Iris pigment epithelial cell (primary cell): Measurements from ENCODE around the gene ZNF226.
"Not testable (repeated sequence)": the region's sequence is repeated elsewhere in the genome, so short reads cannot be mapped to it uniquely, and the experiment has no call there.

Experiments
- DNase-seq: peaks from one replicate; pipeline ENCODE4 v3.0.0-alpha.2; 2011; ENCODE audit warnings: low read depth

Gene ZNF226

DNA sequence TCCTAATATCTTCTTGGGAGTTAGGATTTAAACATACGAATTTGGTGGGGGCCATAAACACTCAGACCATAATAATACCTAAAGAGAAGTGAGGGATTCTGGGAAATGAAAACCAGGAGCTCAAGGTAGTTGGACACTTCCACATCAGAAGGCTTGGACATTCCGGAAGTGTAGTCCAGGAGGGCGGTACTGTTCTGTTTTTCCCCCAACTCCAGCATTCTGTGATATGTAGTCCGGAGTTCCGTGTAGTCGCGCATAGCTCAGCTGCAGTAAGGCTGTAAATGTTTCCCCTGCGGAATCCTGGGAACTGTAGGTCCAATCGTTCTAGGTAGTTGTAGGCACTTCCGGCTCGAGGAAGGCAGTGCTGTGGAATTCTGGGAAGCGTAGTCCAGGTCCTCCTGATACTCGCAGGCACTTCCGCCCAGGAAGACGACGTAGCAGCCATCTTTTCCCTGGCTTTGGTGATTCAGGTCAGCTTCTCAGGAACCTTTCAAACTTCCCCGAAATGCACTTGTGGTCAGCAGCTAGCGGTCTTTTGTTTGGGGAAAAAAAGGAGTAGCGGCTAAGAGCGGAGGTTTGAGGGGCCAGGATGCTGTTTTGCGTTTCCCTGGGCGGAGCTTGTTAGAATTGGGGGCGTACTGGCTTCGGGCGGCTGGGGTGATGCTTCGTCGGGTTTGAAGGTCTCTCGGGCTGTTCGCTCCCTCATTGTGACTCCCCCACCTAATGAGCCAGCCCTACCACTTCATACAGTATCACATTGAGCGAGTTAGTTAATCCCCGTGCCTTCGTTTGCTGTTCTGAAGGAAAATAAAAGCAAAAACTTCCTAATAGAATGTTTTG, at the start of gene ZNF226:
Gene ZNF226, plus strand, starts transcription at position 428 of the 840 bp plus-strand sequence. CDS start 4,981 bp downstream, outside the sequence.
- peak; percentile 100 for DNase-seq

DNA sequence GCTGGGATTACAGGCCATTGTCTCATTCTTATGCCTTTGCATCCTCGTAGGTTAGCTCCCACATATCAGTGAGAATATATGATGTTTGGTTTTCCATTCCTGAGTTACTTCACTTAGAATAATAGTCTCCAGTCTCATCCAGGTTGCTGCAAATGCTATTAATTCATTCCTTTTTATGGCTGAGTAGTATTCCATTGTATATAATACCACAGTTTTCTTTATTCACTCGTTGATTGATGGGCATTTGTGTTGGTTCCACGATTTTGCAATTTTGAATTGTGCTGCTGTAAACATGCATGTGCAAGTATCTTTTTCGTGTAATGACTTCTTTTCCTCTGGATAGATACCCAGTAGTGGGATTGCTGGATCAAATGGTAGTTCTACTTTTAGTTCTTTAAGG, 43.7 kb upstream of the ZNF226 start:
- not testable (repeated sequence) for DNase-seq

DNA sequence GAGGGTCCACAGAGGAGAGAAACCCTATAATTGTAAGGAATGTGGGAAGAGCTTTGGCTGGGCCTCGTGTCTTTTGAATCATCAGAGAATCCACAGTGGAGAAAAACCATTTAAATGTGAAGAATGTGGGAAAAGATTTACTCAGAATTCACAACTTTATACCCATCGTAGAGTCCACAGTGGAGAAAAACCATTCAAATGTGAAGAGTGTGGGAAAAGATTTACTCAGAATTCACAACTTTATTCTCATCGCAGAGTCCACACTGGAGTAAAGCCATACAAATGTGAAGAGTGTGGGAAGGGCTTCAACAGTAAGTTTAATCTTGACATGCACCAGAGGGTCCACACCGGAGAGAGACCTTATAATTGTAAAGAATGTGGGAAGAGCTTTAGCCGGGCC, 32.9 kb upstream of the ZNF226 start:
- DNase-seq: no peak

DNA sequence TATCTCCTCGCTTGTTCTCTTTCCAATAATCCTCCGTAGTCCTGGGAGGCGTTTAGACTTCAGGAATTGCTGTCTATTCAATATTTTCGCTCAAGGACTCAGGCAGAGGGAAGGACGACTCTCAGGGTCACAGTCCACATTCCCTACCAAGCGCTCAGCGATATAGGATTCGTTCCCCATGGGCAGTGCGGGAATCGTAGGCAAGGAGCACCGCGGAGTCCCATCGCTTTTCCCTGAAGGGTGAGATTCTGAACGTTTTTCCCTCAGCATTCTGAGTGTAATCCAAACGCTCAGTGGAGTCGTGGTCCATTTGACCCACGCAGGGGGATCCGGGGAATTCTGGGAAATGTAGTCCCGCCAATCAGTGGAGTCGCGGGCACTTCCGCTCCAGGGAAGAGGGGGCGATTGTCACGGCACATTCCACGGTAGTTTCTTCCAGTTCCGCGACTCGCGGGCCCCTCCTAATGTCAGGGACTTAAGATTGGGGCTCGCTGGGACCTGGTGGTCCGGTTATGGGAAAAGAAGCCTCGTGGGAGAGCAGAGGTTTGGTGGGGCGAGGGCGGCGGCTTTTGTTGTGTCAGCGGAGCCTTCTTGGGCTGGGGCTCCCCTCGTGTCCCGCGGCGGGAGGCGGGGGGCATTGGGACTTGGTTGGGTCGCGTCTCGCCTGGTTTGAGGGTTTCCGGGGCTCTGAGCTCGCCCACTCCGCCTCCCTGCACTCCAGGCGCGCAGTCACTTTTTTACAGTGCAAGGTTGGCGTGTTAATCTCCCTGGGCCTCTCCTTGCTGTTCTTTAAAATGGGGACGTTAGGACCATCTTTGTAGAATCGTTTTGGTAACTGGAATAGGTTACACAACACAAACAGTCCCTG, 23.5 kb upstream of the ZNF226 start, which contains the start of gene ZNF234:
Gene ZNF234, plus strand, starts transcription at position 364 of the 868 bp plus-strand sequence. CDS start 3,079 bp downstream, outside the sequence.
- peak; percentile 82 for DNase-seq

DNA sequence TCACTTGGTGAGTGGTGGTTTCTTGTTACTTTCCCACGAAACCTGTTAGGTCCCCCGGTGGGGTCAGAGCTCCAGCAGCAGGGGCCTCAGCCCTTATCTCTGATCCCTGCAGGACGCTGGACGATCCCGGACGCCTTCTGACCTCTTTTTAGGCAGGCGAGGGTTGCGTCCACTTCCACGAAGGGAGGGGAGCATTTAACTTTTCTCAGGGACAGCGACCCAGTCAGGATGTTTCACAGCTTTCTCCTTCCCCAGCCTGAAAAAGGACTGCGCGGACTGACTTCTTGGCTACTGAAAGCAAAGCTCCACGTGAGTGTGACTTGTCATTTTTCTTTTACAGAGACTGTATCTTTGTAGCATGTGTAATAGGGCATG, 22.9 kb upstream of the ZNF226 start:
- DNase-seq: peak; percentile 37

DNA sequence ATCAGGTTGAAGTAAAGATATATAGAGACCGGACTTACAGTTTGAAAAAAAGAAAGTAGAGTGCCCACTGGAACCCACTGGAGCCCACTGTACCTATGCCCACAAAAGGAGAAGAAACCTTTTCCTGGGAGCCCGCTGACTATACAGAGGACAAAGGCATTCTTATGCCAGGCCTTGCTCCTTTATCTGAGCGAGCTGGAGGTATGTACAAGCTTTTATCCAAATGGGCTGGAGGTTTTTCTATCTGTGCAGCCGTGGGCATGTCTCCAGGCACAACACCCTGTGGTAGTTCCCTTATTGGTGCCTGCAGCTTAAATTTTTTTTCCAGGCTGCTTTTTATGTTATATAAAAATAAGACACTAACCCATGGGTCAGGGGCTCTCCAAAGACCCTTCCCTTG, 15.1 kb upstream of the ZNF226 start:
- DNase-seq: no peak

DNA sequence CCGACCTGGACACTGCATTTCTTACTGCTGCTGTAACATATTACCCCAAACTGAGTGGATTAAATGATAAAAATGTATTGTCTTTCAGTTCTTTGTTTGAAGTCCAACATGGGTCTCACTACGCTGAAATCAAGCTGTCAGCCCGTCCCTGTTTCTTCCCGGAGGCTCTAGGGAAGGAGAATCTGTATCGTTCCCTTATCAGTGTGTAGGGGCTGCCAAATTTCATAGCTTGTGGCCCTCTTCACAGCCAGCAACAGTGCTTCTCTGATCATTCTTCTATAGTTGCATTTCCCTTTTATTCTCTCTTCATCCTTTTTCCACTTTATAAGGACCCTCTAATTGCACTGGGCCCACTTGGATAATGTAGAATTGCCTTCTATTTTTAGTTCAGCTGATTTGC, 13.4 kb upstream of the ZNF226 start:
- no peak for DNase-seq

DNA sequence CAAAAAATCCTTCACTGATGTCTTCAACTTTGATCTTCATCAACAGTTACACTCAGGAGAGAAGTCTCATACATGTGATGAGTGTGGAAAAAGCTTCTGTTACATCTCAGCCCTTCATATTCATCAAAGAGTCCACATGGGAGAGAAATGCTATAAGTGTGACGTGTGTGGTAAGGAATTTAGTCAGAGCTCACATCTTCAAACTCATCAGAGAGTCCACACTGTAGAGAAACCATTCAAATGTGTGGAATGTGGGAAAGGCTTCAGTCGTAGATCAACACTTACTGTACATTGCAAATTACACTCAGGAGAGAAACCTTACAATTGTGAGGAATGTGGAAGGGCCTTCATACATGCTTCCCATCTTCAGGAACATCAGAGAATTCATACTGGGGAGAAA, 8.4 kb upstream of the ZNF226 start:
- no peak for DNase-seq

DNA sequence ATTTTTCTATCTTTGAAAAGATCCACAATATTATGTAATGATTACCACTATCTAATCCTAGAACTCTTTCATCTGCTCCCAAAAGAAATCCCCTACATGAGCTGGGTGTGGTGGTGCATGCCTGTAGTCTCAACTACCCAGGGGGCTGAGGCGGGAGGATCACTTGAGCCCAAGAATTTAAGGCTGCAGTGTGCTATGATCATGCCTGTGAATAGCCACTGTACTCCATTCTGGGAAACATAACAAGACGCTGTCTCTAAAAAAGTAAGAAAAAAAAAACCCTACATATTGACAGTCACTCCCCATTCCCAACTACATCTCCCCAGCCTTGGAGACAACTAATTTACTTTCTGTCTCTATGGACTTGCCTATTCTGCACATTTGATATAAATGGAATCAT, 1.1 kb upstream of the ZNF226 start:
- no peak for DNase-seq

DNA sequence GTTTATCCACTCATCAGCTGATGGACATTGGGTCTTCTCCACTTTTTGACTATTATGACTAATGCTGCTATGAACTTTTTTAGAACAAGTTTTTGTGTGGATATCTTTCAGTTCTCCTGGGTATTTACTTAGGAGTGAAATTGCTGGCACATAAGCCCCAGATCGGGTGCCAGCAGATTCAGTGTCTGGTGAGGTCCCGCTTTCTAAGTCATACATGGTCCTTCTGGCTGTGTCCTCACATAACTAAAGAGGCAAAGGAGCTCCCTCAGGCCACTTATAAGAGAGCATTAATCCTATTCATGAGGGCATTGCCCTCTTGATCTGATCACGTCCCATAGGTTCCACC, 600 bp upstream of the ZNF226 start:
- DNase-seq: no peak

DNA sequence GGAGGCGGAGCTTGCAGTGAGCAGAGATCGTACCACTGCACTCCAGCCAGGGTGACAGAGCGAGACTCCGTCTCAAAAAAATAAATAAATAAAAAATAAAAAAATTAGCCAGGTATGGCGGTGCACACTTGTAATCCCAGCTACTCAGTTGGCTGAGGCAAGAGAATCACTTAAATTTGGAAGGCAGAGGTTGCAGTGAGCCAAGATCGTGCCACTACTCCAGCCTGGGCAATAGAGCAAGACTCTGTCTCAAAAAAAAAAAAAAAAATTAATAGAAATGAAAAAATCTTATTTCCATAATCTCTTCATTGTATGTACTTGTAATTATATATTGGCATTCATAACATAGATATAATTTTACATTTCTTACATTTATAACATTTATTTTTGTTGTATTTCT, 5.8 kb downstream of the ZNF226 start:
- DNase-seq: not testable (repeated sequence)

DNA sequence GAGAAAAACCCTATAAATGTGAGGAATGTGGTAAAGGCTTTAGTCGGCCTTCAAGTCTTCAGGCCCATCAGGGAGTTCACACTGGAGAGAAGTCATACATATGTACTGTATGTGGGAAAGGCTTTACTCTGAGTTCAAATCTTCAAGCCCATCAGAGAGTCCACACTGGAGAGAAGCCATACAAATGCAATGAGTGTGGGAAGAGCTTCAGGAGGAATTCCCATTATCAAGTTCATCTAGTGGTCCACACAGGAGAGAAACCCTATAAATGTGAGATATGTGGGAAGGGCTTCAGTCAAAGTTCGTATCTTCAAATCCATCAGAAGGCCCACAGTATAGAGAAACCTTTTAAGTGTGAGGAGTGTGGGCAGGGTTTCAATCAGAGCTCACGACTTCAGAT, 11.7 kb downstream of the ZNF226 start:
- DNase-seq: peak; percentile 9

DNA sequence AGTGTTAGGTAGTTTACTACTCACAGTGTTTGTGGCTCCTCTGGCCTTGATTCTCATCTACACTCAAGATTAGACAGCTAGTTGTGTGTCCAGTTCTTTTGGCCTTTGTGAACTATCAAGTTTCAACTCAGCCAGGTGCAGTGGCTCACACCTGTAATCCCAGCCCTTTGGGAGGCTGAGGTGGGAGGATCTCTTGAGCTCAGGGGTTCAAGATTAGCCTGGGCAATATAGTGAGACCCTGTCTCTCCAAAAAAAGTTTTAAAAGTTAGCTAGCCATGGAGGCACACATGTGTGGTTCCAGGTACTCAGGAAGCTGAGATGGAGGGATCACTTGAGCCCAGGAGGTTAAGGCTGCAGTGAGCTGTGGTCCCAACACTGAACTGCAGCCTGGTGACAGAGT, 16.1 kb downstream of the ZNF226 start:
- no peak for DNase-seq

DNA sequence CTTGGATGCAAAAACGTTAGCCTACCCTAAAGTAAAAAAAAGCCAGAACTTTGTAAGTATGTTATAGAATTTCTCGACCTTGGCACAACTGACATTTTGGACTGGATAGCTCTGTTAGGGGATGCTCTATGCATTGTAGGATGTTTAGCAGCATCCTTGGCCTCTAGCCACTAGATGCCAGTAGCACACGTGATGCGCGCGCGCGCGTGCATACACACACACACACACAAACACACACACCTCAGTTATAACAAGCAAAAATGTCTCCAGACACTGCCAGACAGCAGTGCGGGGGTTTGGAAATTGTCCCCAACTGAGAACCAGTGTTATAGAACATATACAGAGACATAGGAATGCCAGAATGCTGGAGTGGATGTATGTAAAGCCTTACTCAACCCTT, 17.2 kb downstream of the ZNF226 start:
- DNase-seq: no peak

DNA sequence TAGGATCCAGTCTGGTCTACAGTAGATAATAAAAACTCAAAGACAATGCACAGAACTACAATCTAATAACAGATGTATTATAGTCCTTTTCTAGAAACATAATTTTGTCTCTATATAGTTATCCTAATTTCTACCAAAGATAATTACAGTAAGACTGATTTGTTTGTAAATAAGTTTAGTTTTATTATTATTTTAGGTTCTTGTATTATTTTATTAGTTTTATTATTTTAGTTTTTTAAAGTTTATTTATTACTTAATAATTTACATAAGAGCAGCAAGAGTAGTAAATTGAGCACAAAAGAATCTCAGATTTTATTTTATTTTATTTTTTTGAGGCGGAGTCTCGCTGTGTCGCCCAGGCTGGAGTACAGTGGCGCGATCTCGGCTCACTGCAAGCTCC, 25.1 kb downstream of the ZNF226 start:
- no peak for DNase-seq

DNA sequence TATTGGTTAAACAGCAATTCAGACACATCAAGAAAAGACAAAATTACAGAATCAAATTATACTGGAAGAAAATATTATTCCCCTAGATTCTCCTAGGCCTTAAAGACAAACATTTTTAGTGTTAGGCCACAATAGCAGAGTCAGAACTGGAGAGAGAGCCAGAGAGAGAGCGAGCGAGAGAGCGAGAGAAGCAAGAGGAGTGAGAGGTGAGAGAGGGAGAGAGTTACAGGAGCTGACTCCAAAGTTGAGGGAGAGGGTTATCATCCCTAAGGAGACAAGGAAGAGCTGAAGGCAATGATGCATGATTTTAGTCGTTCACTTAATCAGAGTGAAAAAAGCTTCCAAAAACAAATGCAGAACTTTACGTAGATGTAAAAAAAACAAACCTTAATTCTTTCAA, 27.2 kb downstream of the ZNF226 start:
- no peak for DNase-seq

DNA sequence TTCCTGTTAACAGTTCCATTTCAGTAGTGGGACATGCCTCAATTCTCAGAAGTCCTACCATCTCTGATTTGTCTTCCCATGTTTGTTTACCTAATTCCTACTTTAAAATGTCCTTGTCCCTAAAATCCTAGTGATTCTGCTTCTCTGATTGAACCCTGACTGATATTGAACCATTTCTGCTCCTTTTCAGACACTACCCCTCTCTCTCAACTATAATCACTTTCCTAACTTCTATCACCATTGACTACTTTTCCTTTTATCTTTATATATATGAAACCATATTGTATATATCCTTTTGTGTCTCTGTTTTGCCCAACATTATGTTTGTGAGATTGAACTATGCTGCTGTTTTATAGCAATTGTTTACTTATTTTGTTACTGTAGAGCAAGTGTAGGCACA, 31.9 kb downstream of the ZNF226 start:
- DNase-seq: no peak

DNA sequence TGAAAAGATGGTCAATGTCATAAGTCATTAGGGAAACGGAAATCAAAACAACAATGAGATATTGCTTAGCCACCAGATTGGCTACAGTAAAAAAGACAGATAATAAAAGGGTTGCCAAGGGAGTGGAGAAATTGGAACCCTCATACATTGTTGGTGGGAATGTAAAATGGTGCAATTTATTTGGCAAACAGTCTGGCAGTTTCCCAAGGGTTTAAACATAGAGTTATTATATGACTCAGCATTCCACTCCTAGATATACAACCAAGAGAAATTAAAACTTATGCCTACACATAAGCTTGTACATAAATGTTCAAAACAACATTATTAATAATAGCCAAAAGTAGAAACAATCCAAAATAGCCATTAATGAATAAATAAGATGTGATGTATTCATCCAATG, 37.6 kb downstream of the ZNF226 start:
- DNase-seq: peak; percentile 79

DNA sequence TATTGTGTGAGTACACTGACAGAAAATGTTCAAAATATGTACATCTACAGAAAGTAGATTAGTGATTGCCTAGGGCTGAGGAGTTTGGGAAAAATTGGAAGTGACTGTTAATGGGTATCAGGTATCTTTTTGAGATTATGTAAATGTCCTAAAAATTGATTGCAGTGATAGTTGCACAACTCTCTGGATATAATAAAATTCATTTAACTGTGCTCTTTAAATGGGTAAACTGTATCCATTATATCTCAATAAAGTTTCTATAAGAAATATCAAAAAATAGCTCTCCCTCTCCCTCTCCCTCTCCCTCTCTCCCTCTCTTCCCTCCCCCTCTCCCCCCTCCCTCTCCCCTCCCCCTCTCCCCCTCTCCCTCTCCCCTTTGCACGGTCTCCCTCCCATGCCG, 38.1 kb downstream of the ZNF226 start:
- no peak for DNase-seq

DNA sequence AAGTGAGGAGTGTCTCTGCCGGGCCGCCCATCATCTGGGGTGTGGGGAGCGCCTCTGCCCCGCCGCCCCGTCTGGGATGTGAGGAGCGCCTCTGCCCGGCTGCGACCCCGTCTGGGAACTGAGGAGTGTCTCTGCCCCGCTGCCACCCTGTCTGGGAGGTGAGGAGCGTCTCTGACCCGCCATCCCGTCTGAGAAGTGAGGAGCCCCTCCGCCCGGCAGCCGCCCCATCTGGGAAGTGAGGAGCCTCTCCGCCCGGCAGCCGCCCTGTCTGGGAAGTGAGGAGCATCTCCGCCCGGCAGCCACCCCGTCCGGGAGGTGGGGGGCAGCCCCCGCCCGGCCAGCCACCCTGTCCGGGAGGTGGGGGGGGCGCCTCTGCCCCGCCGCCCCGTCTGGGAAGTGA, 39.0 kb downstream of the ZNF226 start:
- DNase-seq: not testable (repeated sequence)

DNA sequence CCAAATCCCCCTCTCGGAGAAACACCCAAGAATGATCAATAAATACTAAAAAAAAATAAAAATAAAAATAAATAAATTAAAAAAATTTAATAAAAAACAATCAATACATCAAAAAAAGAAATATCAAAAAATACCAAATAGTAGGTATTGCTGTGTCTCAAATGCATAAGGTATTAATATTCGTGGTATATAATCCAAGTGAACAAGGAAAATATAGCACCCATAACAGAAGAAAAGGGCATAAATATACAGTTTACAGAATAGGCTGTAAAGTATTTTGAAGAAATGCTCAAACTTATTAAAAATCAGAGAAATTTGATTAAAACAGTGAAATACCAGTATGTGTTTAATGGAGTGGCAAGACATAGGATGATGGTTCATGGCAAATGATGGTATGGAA, 39.9 kb downstream of the ZNF226 start:
- DNase-seq: no peak

DNA sequence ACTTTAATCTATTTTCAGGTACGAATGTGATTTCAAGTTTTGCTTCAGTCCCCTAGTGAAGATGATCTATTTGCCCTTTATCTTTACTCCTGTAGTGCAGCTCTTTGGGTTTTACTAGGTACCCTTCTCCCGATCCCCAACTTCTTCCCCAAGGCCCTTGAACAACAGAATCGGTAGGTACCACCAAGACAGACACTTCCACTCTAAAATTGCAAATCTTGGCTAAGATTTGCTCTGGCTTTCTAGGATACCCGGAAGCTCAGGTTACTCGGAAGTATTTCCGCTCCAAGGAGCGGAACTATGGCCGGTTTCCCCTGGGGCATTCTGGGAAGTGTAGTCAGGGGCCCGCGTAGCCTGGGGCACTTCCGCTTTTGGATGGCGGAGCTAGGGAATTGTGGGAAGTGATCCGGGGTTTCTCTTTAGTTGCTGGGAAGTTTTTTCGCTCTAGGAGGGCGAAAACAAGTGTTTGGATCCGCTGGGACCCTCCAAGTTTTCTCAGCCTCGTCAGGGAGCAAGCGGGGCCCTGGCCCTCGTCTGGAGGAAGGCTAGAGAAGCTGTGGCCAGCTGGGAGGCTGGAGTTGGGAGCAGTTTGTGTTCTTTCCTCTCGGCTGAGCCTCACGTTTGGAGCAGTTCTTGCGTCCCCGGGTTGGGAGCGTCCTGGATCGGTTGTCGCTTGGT, 42.4 kb downstream of the ZNF226 start:
- DNase-seq: peak; percentile 91
